RWPE1 (cell line): ENCODE measurements around the gene SH2D3A.

Experiments
- CTCF ChIA-PET: fragments of 350-600 bp; sonication (Branson Sonifier 250); formaldehyde crosslinking; extraction: SDS; loops from one replicate; lab custom pipeline; 2021; lab: Yijun Ruan, JAX
- POLR2A ChIA-PET: fragments of 400-600 bp; formaldehyde crosslinking; extraction: SDS; loops from one replicate; lab custom pipeline; 2020; ENCODE audit warnings: antibody characterized with exemption; ENCODE audit not compliant: low non-redundant PET; lab: Yijun Ruan, JAX
- DNase-seq: peaks from one replicate; pipeline ENCODE4 v3.0.0; 2012; ENCODE audit warnings: low spot score
- H3K27ac ChIP-seq: fragments of 450-650 bp; 2 replicates; pipeline ENCODE4 v1.5.1; 2017
- CTCF ChIP-seq: fragments of 450-650 bp; conservative IDR thresholded peaks from 2 replicates; pipeline ENCODE4 v1.5.1; 2017; ENCODE audit warnings: low read depth, mild to moderate bottlenecking

The SH2D3A gene

DNA sequence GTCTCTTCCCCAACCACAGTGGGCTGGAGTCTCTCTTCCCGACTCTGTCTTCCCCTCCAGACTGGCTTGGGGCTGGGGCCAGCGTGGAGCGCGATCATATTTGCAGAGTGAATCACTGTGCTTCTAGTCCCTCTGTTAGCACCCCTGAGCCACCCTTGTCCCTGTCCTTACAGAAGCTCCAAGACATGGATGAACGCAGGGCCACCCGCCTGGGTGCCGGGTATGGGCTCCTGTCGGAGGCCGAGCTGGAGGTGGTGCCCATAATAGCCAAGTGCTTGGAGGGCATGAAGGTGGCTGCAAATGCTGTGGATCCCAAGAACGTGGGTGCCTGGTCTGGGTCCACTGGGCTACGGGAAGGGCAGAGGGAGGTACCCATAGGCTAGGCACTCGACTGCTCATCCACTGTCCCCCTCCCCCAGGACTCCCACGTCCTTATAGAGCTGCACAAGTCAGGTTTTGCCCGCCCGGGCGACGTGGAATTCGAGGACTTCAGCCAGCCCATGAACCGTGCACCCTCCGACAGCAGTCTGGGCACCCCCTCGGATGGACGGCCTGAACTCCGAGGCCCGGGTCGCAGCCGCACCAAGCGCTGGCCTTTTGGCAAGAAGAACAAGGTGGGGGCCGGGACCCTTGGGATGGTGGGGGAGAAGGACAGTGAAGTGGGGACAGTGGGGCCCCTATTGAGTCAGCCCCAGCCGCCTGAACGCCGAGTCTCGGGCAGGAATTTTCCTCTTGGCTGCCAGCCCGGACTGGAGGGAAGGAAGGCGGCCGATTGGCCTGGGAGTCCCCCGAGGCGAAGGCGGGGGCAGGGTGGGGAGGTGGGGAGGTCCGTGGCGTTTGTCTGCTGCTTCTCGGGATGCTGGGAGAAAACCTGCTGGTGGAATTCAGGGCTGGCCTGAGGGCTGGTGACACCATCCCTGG is 22.6 kb downstream of the SH2D3A start:
- DNase-seq, result peak; percentile 90
- CTCF ChIA-PET, result interaction anchor here (0.5 kb wide), 1 partner anchor 635 kb away, joined by 3 read pairs; no protein-coding TSS in a partner anchor
- peak overlapping the region; percentile 98 for H3K27ac ChIP-seq
- no peak for TF ChIP-seq CTCF
- POLR2A ChIA-PET, result no interaction called here

GRCh38 chr19:6743714-6744380 is 23.4 kb downstream of the SH2D3A start:
- H3K27ac ChIP-seq, result peak overlapping the region; percentile 98
- no peak for DNase-seq
- CTCF ChIA-PET, result interaction anchor here (0.5 kb wide), 1 partner anchor 635 kb away, joined by 3 read pairs; no protein-coding TSS in a partner anchor
- TF ChIP-seq CTCF, result no peak
- POLR2A ChIA-PET, result no interaction called here

- no peak for TF ChIP-seq CTCF
- ChIA-PET CTCF (no interaction called here), POLR2A (no interaction called here)
- peak overlapping the region; percentile 98 for H3K27ac ChIP-seq
- no peak for DNase-seq
Measured at GRCh38 chr19:6743066-6743465, 24.2 kb downstream of the SH2D3A start.

DNA sequence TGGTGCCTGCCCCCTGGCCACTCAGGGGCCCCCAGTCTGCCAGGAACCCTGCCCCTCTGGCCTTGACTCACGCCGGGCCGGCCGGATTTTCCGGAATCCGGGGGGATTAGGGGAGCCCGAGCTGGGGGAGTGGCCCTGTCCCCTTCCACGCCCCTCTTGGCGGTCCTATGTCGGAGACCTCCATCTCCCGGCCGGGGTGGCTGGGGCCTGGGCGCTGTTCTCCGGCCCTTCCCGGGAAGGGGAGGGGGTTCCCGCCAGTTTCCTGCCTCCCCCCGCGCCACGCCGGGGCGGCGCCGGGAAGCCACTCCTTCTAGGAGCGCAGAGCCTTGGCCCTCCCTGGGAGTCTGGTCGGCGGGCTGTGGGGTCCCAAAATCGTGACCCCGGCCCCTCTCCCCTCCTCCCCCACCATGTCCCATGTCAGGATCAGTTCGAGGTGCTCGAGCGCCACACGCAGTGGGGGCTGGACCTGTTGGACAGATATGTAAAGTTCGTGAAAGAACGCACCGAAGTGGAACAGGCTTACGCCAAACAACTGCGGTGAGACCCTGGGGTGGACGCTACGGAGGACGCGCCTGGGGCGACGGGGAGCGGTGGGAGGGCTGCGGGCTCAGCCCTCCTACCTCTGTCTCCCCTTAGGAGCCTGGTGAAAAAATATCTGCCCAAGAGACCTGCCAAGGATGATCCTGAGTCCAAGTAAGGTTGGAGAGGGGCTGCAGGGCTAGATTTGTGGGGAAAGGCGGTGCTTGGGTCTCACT is 26.5 kb downstream of the SH2D3A start:
- peak overlapping the region; percentile 98 for H3K27ac ChIP-seq
- CTCF ChIA-PET, result interaction anchor here (0.6 kb wide), 1 partner anchor 185 kb away, joined by 6 read pairs; no protein-coding TSS in a partner anchor
- POLR2A ChIA-PET, result interaction anchor here (0.6 kb wide), 1 partner anchor 236 kb away, joined by 4 read pairs; no protein-coding TSS in a partner anchor
- no peak for TF ChIP-seq CTCF
- DNase-seq, result no peak

DNA sequence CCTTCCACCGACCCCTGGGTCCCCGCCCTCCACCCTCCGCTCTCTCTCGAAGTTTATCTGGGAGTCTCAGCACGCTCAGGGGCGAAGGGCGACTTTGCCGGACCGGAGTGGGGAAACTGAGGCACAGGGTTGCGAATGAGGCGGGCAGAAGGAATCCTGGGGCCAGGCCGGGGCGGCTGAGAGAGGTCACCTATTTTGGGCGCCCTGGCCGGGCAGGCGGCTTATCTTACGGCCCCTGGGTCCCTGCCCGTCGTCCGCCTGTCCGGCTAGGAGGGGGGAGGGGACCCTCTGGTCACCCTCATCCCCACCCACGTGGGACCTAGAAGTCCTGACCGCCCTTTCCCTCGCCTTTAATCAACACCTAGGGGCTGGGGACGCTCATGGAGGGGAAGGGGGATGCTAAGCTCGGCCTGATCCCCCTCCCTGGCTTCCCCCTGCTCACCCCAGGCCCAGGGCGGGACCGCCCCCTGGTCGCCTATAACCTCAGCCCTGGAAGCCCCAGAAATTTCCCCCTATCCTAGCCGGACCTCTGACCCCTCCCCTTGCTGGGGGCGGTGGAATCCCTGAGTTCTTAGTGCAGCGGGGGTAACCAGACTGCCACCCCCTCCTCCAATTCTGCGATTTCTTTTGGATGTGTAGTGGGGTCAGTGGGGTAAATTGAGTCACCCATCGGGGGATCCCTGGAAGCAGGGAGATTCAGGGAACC is 27.2 kb downstream of the SH2D3A start:
- peak overlapping the region; percentile 98 for H3K27ac ChIP-seq
- ChIA-PET POLR2A (interaction anchor here (0.6 kb wide), 1 partner anchor 236 kb away, joined by 4 read pairs; no protein-coding TSS in a partner anchor), CTCF (no interaction called here)
- TF ChIP-seq CTCF, result no peak
- no peak for DNase-seq
